HG03520 (cell line): ENCODE measurements around the gene LCLAT1.

ENCODE experiments used
- ATAC-seq: cut with Tn5 transposase; IDR thresholded peaks from one replicate; pipeline ENCODE4 v1.9.1; 2021; ENCODE audit warnings: mild to moderate bottlenecking, moderate library complexity; ENCODE audit not compliant: unreplicated experiment

The LCLAT1 gene

DNA sequence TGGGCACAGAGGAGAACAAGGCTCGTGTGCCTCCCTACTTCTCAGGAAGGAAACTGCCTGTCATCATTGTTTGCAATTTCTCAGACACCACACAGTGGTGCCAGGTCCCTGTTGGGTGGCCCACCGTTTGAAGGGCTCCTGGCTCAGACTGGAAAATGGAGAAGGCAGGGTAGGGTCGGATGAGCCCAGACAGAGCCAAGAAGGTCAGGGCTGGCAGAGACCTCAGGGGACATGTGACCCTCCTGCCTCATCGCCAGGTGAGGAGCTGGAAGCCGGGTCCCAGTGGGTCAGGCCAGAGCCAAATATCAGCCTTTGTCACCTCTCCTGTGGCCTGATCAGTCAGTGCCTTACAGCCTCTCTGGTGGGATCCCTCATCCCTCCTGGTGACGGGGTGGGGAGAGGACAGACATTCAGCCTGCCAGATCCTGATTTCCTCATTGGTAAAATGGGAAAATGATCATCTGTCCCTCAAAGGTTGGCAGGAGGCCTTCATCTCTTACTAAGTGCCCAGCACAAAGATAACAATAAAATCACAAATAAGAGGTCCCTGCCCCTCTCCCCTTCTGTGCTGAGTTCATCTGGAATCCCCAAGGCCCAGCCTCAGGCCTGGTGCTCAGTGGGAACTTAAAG, 242.6 kb downstream of the LCLAT1 start:
- no peak for ATAC-seq

DNA sequence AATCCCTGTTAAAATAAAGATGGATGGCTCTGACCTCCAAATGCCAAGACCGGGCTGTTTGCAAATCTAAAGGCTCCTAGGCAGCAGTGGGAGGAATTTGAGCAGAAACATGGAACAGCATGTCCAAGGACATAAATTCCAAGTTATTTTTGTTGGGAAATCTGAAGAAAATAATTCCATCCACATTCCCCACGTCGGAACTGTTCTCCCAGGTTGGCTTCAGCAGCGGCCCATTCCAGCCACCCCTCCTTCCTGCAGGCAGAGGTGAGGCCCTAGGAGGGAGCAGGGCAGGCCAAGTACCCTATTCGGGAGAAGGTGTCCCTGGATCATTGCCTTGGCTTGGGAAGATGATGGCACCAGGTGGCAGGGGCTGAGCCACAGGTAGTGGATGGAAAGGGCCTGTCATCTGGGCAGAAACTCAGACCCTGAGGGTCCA, 243.1 kb downstream of the LCLAT1 start:
- no peak for ATAC-seq

DNA sequence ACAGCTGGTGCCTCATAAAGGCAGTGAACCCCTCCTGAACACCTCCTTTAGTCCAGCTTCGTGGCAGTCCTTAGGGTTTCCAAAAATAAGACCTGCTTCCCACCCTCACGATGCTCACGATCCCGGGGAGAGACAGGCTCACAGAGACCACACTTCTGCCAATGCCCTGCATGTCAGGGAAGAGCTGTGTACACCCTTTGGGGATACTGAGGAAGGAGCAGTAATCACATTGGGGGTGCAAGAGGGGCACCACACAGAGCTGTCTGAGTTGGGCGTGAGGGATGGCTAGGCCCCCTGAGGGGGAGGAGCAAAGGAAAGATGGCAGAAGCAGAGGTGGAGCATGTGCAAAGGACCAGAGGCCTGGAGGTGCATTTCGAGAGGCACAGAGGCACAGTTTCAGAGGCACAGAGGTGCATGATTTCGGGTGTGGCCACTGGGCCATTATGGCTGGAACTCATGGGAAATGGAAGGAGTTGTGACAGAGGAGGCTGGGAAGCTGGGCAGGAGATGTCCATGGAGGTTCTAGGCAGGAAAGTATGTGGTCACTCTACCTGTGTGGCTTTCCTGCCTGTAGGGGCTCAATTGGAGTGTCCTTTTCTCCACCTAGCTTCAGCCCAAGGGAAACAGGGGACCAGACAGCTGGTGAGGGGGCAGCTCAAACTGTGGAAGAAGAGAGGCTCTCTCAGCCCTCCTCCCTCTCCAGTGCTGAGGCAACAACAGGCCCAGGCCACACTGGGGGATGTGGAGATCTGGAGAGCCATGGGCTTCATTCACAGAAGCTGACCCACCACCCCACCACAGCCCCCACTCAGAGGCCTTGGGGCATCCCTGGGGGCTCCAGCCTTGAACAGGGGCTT, 244.3 kb downstream of the LCLAT1 start:
- no peak for ATAC-seq

DNA sequence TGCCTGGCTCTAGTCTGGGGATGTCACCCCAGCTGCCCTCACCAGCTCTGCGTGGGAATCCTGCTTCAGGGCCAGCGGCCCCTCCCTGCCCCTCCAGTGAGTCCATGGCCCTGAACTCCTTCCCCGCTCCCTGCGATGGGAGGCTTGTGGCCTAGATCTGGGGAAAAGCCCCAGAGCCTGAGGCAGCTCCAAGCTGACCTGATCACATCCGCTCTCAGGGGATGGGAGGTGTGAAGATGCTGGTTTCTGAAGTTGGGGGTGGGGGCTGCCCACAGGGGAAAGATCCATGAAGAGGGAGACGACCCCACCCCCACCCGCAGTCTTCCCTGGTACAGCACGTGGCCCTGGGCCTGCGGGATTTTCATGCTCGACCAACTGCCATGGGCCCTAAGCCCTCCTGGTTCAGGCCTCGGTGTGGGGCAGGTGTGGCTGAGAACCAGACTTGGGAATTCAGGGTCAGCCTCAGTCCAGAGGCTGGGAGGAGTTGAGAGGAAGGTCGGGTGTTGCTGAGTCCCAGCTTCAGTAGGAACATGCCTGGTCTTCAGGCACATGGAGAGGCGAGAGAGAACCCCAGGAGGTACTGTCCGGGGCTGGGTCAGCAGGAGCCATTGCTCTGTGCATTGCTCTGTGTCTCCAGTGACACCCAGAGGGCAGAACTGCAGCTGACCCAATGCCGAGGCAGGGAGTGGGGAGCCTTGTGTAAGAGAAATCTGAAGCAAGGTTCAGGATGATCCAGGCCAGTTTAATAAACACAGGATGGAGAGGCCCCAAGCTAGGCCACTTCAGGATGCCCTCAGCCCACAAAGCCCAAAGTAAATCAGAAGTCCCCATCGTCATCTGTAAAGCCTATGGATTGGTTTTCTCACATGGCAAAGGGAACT, 245.1 kb downstream of the LCLAT1 start:
- no peak for ATAC-seq

DNA sequence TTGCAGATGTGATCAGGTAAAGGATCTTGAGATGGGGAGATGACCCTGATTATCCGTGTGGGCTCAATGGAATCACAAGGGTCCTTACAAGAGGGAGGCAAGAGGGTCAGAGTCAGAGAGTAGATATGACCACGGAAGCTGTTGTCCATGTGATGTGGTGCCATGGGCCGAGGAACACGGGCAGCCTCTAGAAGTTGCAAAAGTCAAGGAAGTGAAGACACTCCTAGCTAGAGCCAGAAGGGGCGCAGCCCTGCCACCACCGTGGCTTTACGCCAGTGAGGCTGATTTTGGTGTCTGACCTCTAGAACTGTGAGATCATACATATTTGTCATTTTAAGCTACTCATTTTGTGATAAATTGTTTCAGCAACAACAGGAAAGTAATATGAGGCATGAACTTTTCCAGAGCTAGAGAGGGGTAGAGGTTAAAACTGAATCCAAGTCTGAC, 245.8 kb downstream of the LCLAT1 start:
- ATAC-seq, result no peak
